ENCODE results near the gene DCUN1D2. TPM values are rescaled to one million over a fixed set of nuclear protein-coding genes. Genes with fewer than 3 reads are reported as not detected.

The DCUN1D2 gene
- total RNA-seq, 1 experiment from 2014 or later: 26.2 TPM

DNA sequence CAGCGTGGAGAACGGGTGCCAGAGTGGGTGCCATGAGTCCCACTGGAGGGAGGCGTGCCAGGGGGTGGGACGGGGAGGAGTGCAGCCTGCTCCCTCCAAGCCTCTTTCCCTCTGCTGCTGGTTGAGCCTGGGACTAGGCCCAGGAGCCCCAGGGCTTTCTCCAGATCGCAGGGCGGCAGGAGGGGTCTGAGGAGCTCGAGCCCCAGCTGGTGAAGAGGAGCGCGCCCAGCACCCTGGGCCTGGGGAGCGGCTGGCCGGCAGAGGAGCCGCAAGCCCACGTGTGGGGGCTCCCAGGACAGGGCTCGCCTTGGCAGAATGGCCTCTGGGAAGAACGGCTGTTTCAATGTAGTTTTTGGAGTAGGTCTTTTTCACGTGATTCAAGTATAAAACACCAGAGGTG, 12.2 kb upstream of the DCUN1D2 start:
- peaks cover 50% of the 10 kb centered on the region; the same call in 1 of the 2 replicates for H3K36me3 ChIP-seq (ENCODE audit: insufficient read depth, low read length)
- H3K79me2 ChIP-seq (ENCODE audit: low read length): 0 out of 2 replicates have a peak, but pooled peaks cover 15% of the 10 kb centered on the region
- no peak overlapping the region for H3K4me2 ChIP-seq (ENCODE audit: low read depth, low read length, poor library complexity, severe bottlenecking)
- H3K9ac ChIP-seq (ENCODE audit: low read length): no peak overlapping the region
- no peak overlapping the region for H3K4me3 ChIP-seq (ENCODE audit: low read length)
- no peaks in the 10 kb centered on the region for H3K9me3 ChIP-seq (ENCODE audit: low read length)
- H4K20me1 ChIP-seq (ENCODE audit: insufficient read depth, low read depth, low read length): no peaks in the 10 kb centered on the region
- no peaks in the 10 kb centered on the region for H3K27me3 ChIP-seq (ENCODE audit: low read length)
- no peak overlapping the region for H3K27ac ChIP-seq (ENCODE audit: low read length)
- H2AFZ ChIP-seq (ENCODE audit: low read length): no peak overlapping the region
- no peaks in the 10 kb centered on the region for H3K9me2 ChIP-seq (replicated peaks; ENCODE audit: insufficient read depth, low read length)
- no peaks in the 10 kb centered on the region for H3K4me1 ChIP-seq (ENCODE audit: low read length)
- no peak for DNase-seq

GRCh38 chr13:113500530-113501265, 10.2 kb upstream of the DCUN1D2 start:
- no peaks in the 10 kb centered on the region for H4K20me1 ChIP-seq (ENCODE audit: insufficient read depth, low read depth, low read length)
- H3K79me2 ChIP-seq (ENCODE audit: low read length): peaks cover 15% of the 10 kb centered on the region; the same call in 1 of the 2 replicates
- DNase-seq: no peak
- H3K4me3 ChIP-seq (ENCODE audit: low read length): no peak overlapping the region
- H3K27me3 ChIP-seq (ENCODE audit: low read length): no peaks in the 10 kb centered on the region
- H3K9me3 ChIP-seq (ENCODE audit: low read length): no peaks in the 10 kb centered on the region
- H3K9ac ChIP-seq (ENCODE audit: low read length): no peak overlapping the region
- peaks cover 67% of the 10 kb centered on the region for H3K36me3 ChIP-seq (ENCODE audit: insufficient read depth, low read length)
- H3K4me2 ChIP-seq (ENCODE audit: low read depth, low read length, poor library complexity, severe bottlenecking): no peak overlapping the region
- H2AFZ ChIP-seq (ENCODE audit: low read length): no peak overlapping the region
- no peaks in the 10 kb centered on the region for H3K4me1 ChIP-seq (ENCODE audit: low read length)
- H3K9me2 ChIP-seq (replicated peaks; ENCODE audit: insufficient read depth, low read length): no peaks in the 10 kb centered on the region
- no peak overlapping the region for H3K27ac ChIP-seq (ENCODE audit: low read length)

GRCh38 chr13:113499936-113500335, 9.4 kb upstream of the DCUN1D2 start:
- H3K4me2 ChIP-seq (ENCODE audit: low read depth, low read length, poor library complexity, severe bottlenecking): no peak overlapping the region
- H3K36me3 ChIP-seq (ENCODE audit: insufficient read depth, low read length): peaks cover 75% of the 10 kb centered on the region
- no peak overlapping the region for H3K27ac ChIP-seq (ENCODE audit: low read length)
- DNase-seq: no peak
- H3K4me1 ChIP-seq (ENCODE audit: low read length): no peaks in the 10 kb centered on the region
- no peaks in the 10 kb centered on the region for H4K20me1 ChIP-seq (ENCODE audit: insufficient read depth, low read depth, low read length)
- H3K27me3 ChIP-seq (ENCODE audit: low read length): no peaks in the 10 kb centered on the region
- H3K4me3 ChIP-seq (ENCODE audit: low read length): no peak overlapping the region
- no peaks in the 10 kb centered on the region for H3K9me3 ChIP-seq (ENCODE audit: low read length)
- H2AFZ ChIP-seq (ENCODE audit: low read length): no peak overlapping the region
- no peaks in the 10 kb centered on the region for H3K9me2 ChIP-seq (replicated peaks; ENCODE audit: insufficient read depth, low read length)
- H3K9ac ChIP-seq (ENCODE audit: low read length): no peak overlapping the region
- peaks cover 18% of the 10 kb centered on the region; the same call in 1 of the 2 replicates for H3K79me2 ChIP-seq (ENCODE audit: low read length)

DNA sequence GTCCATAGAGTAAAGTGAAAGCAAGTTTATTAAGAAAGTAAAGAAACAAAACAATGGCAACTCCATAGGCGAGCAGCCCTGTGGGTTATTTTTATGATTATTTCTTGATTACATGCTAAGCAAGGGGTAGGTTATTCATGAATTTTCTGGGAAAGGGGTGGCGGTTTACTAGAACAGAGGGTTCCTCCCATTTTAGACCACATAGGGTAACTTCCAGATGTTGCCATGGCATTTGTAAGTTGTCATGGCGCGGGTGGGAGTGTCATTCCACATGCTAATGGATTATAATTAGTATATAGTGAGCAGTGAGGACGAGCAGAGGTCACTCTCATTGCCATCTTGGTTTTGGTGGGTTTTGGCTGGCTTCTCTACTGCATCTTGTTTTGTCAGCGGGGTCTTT, 8.4 kb upstream of the DCUN1D2 start:
- Histone ChIP-seq H2AFZ (ENCODE audit: low read length) (no peak overlapping the region), H3K36me3 (ENCODE audit: insufficient read depth, low read length) (peaks cover 74% of the 10 kb centered on the region), H3K9ac (ENCODE audit: low read length) (no peak overlapping the region), H3K27ac (ENCODE audit: low read length) (no peak overlapping the region), H3K4me2 (ENCODE audit: low read depth, low read length, poor library complexity, severe bottlenecking) (no peak overlapping the region), H3K9me2 (replicated peaks; ENCODE audit: insufficient read depth, low read length) (no peaks in the 10 kb centered on the region), H3K4me1 (ENCODE audit: low read length) (peaks cover 4% of the 10 kb centered on the region), H3K4me3 (ENCODE audit: low read length) (no peak overlapping the region), H4K20me1 (ENCODE audit: insufficient read depth, low read depth, low read length) (no peaks in the 10 kb centered on the region), H3K79me2 (ENCODE audit: low read length) (peaks cover 29% of the 10 kb centered on the region), H3K9me3 (ENCODE audit: low read length) (no peaks in the 10 kb centered on the region), H3K27me3 (ENCODE audit: low read length) (no peaks in the 10 kb centered on the region)
- no peak for DNase-seq

DNA sequence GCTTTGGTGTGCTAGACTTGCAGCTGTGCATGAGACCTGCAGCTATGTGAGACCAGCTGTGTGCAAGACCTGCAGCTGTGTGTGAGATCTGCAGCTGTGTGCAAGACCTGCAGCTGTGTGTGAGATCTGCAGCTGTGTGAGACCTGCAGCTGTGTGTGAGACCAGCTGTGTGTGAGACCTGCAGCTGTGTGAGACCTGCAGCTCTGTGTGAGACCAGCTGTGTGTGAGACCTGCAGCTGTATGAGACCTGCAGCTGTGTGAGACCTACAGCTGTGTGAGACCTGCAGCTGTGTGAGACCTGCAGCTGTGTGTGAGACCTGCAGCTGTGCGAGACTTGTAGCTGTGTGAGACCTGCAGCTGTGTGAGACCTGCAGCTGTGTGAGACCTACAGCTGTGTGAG, 6.7 kb upstream of the DCUN1D2 start:
- Histone ChIP-seq H3K27me3 (ENCODE audit: low read length) (no peaks in the 10 kb centered on the region), H3K9me2 (replicated peaks; ENCODE audit: insufficient read depth, low read length) (no peaks in the 10 kb centered on the region), H3K9me3 (ENCODE audit: low read length) (no peaks in the 10 kb centered on the region), H3K27ac (ENCODE audit: low read length) (peak overlapping the region; percentile 49), H3K79me2 (ENCODE audit: low read length) (peaks cover 44% of the 10 kb centered on the region), H3K4me1 (ENCODE audit: low read length) (peaks cover 21% of the 10 kb centered on the region), H4K20me1 (ENCODE audit: insufficient read depth, low read depth, low read length) (no peaks in the 10 kb centered on the region), H3K36me3 (ENCODE audit: insufficient read depth, low read length) (peaks cover 70% of the 10 kb centered on the region), H3K4me3 (ENCODE audit: low read length) (no peak overlapping the region), H2AFZ (ENCODE audit: low read length) (no peak overlapping the region), H3K4me2 (ENCODE audit: low read depth, low read length, poor library complexity, severe bottlenecking) (no peak overlapping the region), H3K9ac (ENCODE audit: low read length) (no peak overlapping the region)
- no peak for DNase-seq

DNA sequence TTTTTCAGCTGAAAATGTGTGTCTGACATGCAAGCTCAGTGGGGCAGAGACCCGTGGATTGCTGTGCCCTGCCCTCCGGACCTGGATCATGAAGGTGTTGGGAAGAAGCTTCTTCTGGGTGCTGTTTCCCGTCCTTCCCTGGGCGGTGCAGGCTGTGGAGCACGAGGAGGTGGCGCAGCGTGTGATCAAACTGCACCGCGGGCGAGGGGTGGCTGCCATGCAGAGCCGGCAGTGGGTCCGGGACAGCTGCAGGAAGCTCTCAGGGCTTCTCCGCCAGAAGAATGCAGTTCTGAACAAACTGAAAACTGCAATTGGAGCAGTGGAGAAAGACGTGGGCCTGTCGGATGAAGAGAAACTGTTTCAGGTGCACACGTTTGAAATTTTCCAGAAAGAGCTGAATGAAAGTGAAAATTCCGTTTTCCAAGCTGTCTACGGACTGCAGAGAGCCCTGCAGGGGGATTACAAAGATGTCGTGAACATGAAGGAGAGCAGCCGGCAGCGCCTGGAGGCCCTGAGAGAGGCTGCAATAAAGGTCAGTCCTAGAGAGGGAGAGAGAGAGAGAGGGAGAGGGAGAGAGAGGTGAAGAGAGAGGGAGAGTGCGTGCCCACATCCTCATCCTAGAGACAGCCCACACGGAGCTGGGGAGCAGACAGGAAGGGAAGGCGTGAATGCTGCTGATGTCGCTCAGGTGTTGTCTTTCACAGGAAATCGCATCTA, 5.1 kb upstream of the DCUN1D2 start:
- Histone ChIP-seq H2AFZ (ENCODE audit: low read length) (no peak overlapping the region), H4K20me1 (ENCODE audit: insufficient read depth, low read depth, low read length) (no peaks in the 10 kb centered on the region), H3K27ac (ENCODE audit: low read length) (no peak overlapping the region), H3K27me3 (ENCODE audit: low read length) (no peaks in the 10 kb centered on the region), H3K36me3 (ENCODE audit: insufficient read depth, low read length) (peaks cover 58% of the 10 kb centered on the region), H3K4me1 (ENCODE audit: low read length) (peaks cover 30% of the 10 kb centered on the region), H3K9ac (ENCODE audit: low read length) (no peak overlapping the region), H3K79me2 (ENCODE audit: low read length) (peaks cover 57% of the 10 kb centered on the region), H3K9me2 (replicated peaks; ENCODE audit: insufficient read depth, low read length) (no peaks in the 10 kb centered on the region), H3K4me2 (ENCODE audit: low read depth, low read length, poor library complexity, severe bottlenecking) (no peak overlapping the region), H3K9me3 (ENCODE audit: low read length) (no peaks in the 10 kb centered on the region), H3K4me3 (ENCODE audit: low read length) (no peak overlapping the region)
- no peak for DNase-seq

DNA sequence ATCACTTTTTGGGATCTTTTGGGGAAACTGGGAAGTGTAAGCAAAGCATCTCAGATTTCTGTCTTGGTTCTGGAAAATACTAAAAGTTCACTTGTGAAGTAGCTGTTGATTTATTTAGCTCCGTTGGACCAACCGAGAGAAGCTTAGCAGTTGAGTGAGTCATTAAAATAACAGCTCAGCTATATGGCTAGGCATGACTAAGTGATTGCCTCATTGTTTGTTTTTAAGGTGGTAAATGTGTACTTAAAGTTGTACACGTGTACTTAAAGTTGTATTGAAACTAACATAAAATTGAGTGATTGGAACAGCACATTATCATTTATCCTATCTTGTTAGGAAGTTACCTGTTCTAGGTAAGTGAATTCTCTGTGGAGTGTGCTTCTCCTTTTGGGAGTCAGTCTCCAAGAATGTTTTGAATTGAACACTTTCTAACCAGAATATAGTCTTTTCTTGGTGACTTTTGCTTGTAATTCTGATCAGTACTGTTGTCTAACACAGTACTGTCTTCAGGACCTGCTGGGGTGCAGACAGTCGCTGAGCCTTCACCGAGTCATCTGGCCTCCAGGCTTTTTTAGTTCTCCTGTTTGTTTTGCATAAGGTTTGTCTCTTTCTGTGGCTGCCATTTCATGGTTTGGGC, 2.9 kb upstream of the DCUN1D2 start:
- H3K9me2 ChIP-seq (replicated peaks; ENCODE audit: insufficient read depth, low read length): no peaks in the 10 kb centered on the region
- H3K4me3 ChIP-seq (ENCODE audit: low read length): peak overlapping the region; percentile 36
- H3K27ac ChIP-seq (ENCODE audit: low read length): peak overlapping the region; percentile 72
- H4K20me1 ChIP-seq (ENCODE audit: insufficient read depth, low read depth, low read length): peaks cover 16% of the 10 kb centered on the region; the same call in 1 of the 2 replicates
- no peaks in the 10 kb centered on the region for H3K9me3 ChIP-seq (ENCODE audit: low read length)
- H3K4me1 ChIP-seq (ENCODE audit: low read length): peaks cover 40% of the 10 kb centered on the region
- H2AFZ ChIP-seq (ENCODE audit: low read length): no peak overlapping the region
- H3K79me2 ChIP-seq (ENCODE audit: low read length): peaks cover 68% of the 10 kb centered on the region
- peak overlapping the region; percentile 31 for H3K9ac ChIP-seq (ENCODE audit: low read length)
- peaks cover 36% of the 10 kb centered on the region for H3K36me3 ChIP-seq (ENCODE audit: insufficient read depth, low read length)
- peak; percentile 70 for DNase-seq
- peak overlapping the region; percentile 94 for H3K4me2 ChIP-seq (ENCODE audit: low read depth, low read length, poor library complexity, severe bottlenecking)
- no peaks in the 10 kb centered on the region for H3K27me3 ChIP-seq (ENCODE audit: low read length)

DNA sequence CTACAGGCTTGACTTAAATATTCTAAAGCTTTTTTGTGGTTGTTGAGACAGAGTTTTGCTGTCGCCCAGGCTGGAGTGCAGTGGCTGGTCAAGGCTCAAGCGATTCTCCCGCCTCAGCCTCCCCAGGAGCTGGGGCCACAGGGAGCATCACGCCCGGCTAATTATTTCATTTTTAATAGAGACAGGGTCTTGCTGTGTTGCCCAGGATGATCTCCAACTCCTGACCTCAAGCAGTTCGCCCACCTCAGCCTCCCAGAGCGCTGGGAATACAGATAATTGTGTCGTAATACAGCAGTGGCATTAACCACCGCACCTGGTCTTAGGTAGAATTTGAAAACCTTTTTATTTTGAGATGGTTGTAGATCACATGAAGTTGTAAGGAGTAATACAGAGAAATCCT, 1.5 kb upstream of the DCUN1D2 start:
- peaks cover 28% of the 10 kb centered on the region for H4K20me1 ChIP-seq (ENCODE audit: insufficient read depth, low read depth, low read length)
- H3K36me3 ChIP-seq (ENCODE audit: insufficient read depth, low read length): peaks cover 28% of the 10 kb centered on the region
- no peak for DNase-seq
- H3K9ac ChIP-seq (ENCODE audit: low read length): peak overlapping the region; percentile 92
- H3K9me2 ChIP-seq (replicated peaks; ENCODE audit: insufficient read depth, low read length): no peaks in the 10 kb centered on the region
- no peaks in the 10 kb centered on the region for H3K27me3 ChIP-seq (ENCODE audit: low read length)
- no peak overlapping the region for H2AFZ ChIP-seq (ENCODE audit: low read length)
- peaks cover 55% of the 10 kb centered on the region for H3K4me1 ChIP-seq (ENCODE audit: low read length)
- peak overlapping the region; percentile 94 for H3K4me3 ChIP-seq (ENCODE audit: low read length)
- peaks cover 83% of the 10 kb centered on the region for H3K79me2 ChIP-seq (ENCODE audit: low read length)
- no peaks in the 10 kb centered on the region for H3K9me3 ChIP-seq (ENCODE audit: low read length)
- H3K4me2 ChIP-seq (ENCODE audit: low read depth, low read length, poor library complexity, severe bottlenecking): peak overlapping the region; percentile 94
- H3K27ac ChIP-seq (ENCODE audit: low read length): peak overlapping the region; percentile 72
